Karpas-422 (cell line): Measurements from ENCODE around the gene NFIX. TPM values are rescaled to one million over a fixed set of nuclear protein-coding genes. Genes with fewer than 3 reads are reported as not detected.

Source experiments
- DNase-seq: peaks from one replicate; pipeline ENCODE4 v3.0.0-alpha.2; 2015
- H2AFZ ChIP-seq: fragments of 200-600 bp; sonication (generic); 2 replicates; pipeline ENCODE4 v1.6.1; 2014; ENCODE audit warnings: antibody characterized with exemption, low read length, mixed read lengths
- H3K27ac ChIP-seq: fragments of 200-600 bp; sonication (generic); 2 replicates; pipeline ENCODE4 v1.5.1; 2014; ENCODE audit warnings: mild to moderate bottlenecking, low read length, moderate library complexity
- H3K27me3 ChIP-seq: fragments of 200-600 bp; sonication (generic); 2 replicates; pipeline ENCODE4 v1.6.1; 2014; ENCODE audit warnings: low read length, mixed read lengths
- H3K36me3 ChIP-seq: fragments of 200-600 bp; sonication (generic); 2 replicates; pipeline ENCODE4 v1.6.1; 2014; ENCODE audit warnings: low read length, mixed read lengths; ENCODE audit not compliant: insufficient read depth
- H3K4me1 ChIP-seq: fragments of 200-600 bp; sonication (generic); 2 replicates; pipeline ENCODE4 v1.6.1; 2014; ENCODE audit warnings: mild to moderate bottlenecking, low read length, mixed read lengths
- H3K4me2 ChIP-seq: fragments of 200-600 bp; sonication (generic); 2 replicates; pipeline ENCODE4 v1.6.1; 2014; ENCODE audit warnings: low read length, low read depth, mild to moderate bottlenecking; ENCODE audit not compliant: poor library complexity, severe bottlenecking
- H3K4me3 ChIP-seq: fragments of 200-600 bp; sonication (generic); 2 replicates; pipeline ENCODE4 v1.5.1; 2014; ENCODE audit warnings: mild to moderate bottlenecking, antibody characterized with exemption, low read length, mixed read lengths
- H3K79me2 ChIP-seq: fragments of 200-600 bp; sonication (generic); 2 replicates; pipeline ENCODE4 v1.6.1; 2014; ENCODE audit warnings: mild to moderate bottlenecking, low read length, mixed read lengths
- H3K9ac ChIP-seq: fragments of 200-600 bp; sonication (generic); 2 replicates; pipeline ENCODE4 v1.6.0; 2014; ENCODE audit warnings: low read length
- H3K9me2 ChIP-seq: fragments of 200-600 bp; sonication (generic), shearing (Covaris generic); replicated peaks from 2 replicates; pipeline ENCODE4 v1.6.0; 2014; ENCODE audit warnings: mild to moderate bottlenecking, low read length, moderate library complexity; ENCODE audit not compliant: insufficient read depth
- H3K9me3 ChIP-seq: fragments of 300-700, 200-600 bp; sonication (generic); 2 replicates; pipeline ENCODE4 v1.6.1; 2014; ENCODE audit warnings: low read length, mixed read lengths
- H4K20me1 ChIP-seq: fragments of 200-600 bp; sonication (generic); 2 replicates; pipeline ENCODE4 v1.6.1; 2014; ENCODE audit warnings: mild to moderate bottlenecking, antibody characterized with exemption, low read length, low read depth; ENCODE audit not compliant: insufficient read depth
- total RNA-seq: library from RNA; depleted of rRNA; stranded (reverse); fragments of >200 nt; shearing (Covaris generic); gene quantifications from 2 replicates; pipeline ENCODE4 v1.2.3, GENCODE V29; 2014; ENCODE audit warnings: low replicate concordance

Gene NFIX
- total RNA-seq, 1 experiment from 2014 or later, result 0.04 TPM

DNA sequence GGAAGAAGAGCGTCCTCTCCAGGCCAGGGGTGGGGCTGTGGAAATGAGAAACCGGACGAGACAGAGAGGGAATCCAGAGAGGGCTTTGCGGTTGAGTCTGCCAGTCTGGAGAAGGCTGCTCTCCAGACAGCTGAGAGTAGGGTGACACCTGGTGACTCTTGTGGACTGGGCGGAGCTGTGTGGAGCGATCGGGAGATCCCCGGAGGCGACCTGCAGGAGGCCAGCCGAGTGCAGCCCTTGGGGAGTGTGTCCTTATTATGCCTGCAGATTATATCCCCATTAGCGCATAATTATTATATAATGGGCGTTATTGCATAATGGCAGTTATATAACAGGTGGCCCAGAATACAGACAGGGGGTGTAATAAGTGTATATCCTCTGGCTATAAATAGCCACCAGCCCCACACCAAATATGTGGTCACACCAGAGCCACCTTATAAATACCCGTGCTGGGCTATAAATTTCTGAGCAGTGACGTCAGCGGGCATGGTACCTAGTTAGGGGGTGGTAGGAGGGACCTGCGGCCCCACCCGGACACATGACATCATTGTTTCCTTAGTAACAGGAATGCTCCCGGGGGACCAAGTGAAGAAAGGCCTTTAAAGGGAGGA lies 41.2 kb downstream of the NFIX start:
- H3K79me2 ChIP-seq, result no peaks in the 10 kb centered on the region
- no peaks in the 10 kb centered on the region for H3K27me3 ChIP-seq
- no peak overlapping the region for H3K27ac ChIP-seq
- peak; percentile 44 for DNase-seq
- no peak overlapping the region for H3K9ac ChIP-seq
- H4K20me1 ChIP-seq, result no peaks in the 10 kb centered on the region
- H3K4me1 ChIP-seq, result peaks cover 6% of the 10 kb centered on the region
- H3K9me3 ChIP-seq, result no peaks in the 10 kb centered on the region
- H3K4me2 ChIP-seq, result no peak overlapping the region
- no peak overlapping the region for H2AFZ ChIP-seq
- H3K4me3 ChIP-seq, result no peak overlapping the region
- H3K36me3 ChIP-seq, result no peaks in the 10 kb centered on the region
- H3K9me2 ChIP-seq, result no peaks in the 10 kb centered on the region

DNA sequence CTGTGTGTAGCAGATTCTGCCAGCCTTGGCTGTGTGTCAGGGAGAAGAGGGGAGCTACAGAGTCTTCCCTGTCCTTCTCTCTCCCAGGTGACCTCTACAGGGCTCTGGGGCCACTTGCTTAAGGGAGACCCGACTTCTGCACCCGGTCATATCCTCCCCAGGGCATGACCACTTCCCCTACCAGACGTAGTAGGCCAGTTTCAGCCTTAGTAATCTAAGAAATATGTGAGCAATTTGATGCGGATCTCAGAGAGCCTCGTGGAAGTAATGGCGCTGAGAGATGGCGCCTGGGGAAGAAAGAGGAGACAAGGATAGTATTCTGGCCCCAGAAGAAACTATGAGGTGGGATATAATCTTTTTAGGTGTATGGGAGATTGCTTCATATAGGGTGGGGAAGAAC lies 41.9 kb downstream of the NFIX start:
- Histone ChIP-seq H3K9ac (no peak overlapping the region), H3K9me3 (no peaks in the 10 kb centered on the region), H3K79me2 (no peaks in the 10 kb centered on the region), H3K4me2 (no peak overlapping the region), H4K20me1 (no peaks in the 10 kb centered on the region), H3K9me2 (no peaks in the 10 kb centered on the region), H3K36me3 (no peaks in the 10 kb centered on the region), H3K4me3 (no peak overlapping the region), H2AFZ (no peak overlapping the region), H3K4me1 (peaks cover 6% of the 10 kb centered on the region), H3K27ac (no peak overlapping the region), H3K27me3 (no peaks in the 10 kb centered on the region)
- DNase-seq, result peak; percentile 49

DNA sequence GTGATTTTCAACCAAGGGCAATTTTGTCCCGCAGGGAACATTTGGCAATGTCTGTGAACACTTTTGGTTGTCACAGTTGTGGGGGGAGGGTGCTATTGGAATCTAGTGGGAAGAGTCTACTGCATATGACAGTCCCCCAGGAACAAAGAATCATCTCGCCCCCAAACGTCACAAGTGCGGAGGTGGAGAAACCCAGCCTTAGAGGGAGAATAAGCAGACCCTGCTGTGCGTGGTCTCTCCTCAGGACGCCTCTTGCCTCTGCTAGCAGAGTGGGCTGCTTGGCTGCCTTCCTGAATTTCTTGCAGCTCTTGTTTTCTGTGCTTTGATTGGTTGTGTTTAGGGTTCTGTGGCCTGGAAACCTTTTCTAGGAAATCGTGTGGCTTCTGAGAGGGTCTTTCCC lies 42.5 kb downstream of the NFIX start:
- Histone ChIP-seq H3K36me3 (no peaks in the 10 kb centered on the region), H3K9ac (no peak overlapping the region), H3K9me3 (no peaks in the 10 kb centered on the region), H3K9me2 (no peaks in the 10 kb centered on the region), H3K4me1 (peaks cover 6% of the 10 kb centered on the region), H3K79me2 (no peaks in the 10 kb centered on the region), H4K20me1 (no peaks in the 10 kb centered on the region), H3K27me3 (no peaks in the 10 kb centered on the region), H3K27ac (no peak overlapping the region), H3K4me2 (no peak overlapping the region), H2AFZ (no peak overlapping the region), H3K4me3 (no peak overlapping the region)
- DNase-seq, result no peak

GRCh38 chr19:13038306-13039210 lies 43.3 kb downstream of the NFIX start:
- Histone ChIP-seq H4K20me1 (no peaks in the 10 kb centered on the region), H3K27ac (no peak overlapping the region), H2AFZ (no peak overlapping the region), H3K9me2 (no peaks in the 10 kb centered on the region), H3K27me3 (no peaks in the 10 kb centered on the region), H3K79me2 (no peaks in the 10 kb centered on the region), H3K4me1 (peaks cover 6% of the 10 kb centered on the region), H3K4me2 (no peak overlapping the region), H3K9me3 (no peaks in the 10 kb centered on the region), H3K4me3 (no peak overlapping the region), H3K36me3 (no peaks in the 10 kb centered on the region), H3K9ac (no peak overlapping the region)
- DNase-seq, result no peak

- Histone ChIP-seq H2AFZ (no peak overlapping the region), H3K4me3 (no peak overlapping the region), H3K4me1 (peaks cover 6% of the 10 kb centered on the region), H3K36me3 (no peaks in the 10 kb centered on the region), H3K79me2 (no peaks in the 10 kb centered on the region), H3K9ac (no peak overlapping the region), H3K9me2 (no peaks in the 10 kb centered on the region), H3K4me2 (no peak overlapping the region), H3K27me3 (no peaks in the 10 kb centered on the region), H4K20me1 (no peaks in the 10 kb centered on the region), H3K9me3 (no peaks in the 10 kb centered on the region), H3K27ac (no peak overlapping the region)
- no peak for DNase-seq
Observed at GRCh38 chr19:13039211-13039789, 44.0 kb downstream of the NFIX start.

DNA sequence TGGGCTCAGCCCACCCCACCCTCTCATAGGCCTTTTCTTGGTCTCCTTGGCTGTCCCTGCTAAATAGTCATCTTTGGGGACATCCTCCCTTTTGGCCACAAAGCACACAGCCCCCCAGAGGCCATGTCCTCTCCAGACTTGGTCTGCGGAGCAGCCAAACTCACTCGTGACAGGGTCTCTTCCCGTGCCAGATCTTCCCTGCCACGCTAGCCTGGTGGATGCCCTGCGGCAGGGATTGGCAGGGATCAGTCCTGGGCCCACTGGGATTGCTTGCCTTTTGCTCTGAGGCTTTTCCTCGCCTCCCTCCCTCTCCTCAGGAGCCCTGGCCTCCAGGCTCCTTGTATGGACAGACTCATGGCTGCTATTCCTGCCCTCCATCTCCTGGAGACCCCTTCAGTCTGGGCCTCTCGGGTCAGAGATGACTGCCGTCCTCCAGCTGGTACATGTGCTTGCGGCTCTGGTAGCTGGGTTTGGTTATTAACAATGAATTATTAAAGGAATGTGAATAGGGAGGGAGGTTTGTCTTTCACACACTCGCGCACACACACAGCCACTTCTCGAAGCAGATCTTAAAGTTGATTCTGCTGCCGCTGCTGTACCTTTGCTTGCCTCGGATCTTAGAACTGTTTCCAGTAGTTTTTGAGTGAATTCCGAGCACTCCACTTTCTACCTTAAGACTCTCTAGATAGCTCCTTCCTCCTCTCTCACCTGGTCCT lies 45.1 kb downstream of the NFIX start:
- H3K79me2 ChIP-seq, result no peaks in the 10 kb centered on the region
- no peaks in the 10 kb centered on the region for H3K9me3 ChIP-seq
- H3K4me2 ChIP-seq, result no peak overlapping the region
- no peaks in the 10 kb centered on the region for H4K20me1 ChIP-seq
- peaks cover 6% of the 10 kb centered on the region for H3K4me1 ChIP-seq
- no peaks in the 10 kb centered on the region for H3K9me2 ChIP-seq
- H3K27me3 ChIP-seq, result no peaks in the 10 kb centered on the region
- H3K4me3 ChIP-seq, result no peak overlapping the region
- no peaks in the 10 kb centered on the region for H3K36me3 ChIP-seq
- no peak overlapping the region for H2AFZ ChIP-seq
- H3K27ac ChIP-seq, result no peak overlapping the region
- H3K9ac ChIP-seq, result no peak overlapping the region
- DNase-seq, result no peak

GRCh38 chr19:13040948-13041292 lies 45.6 kb downstream of the NFIX start:
- no peak overlapping the region for H3K9ac ChIP-seq
- no peak overlapping the region for H2AFZ ChIP-seq
- no peak overlapping the region for H3K4me2 ChIP-seq
- no peaks in the 10 kb centered on the region for H3K27me3 ChIP-seq
- H3K9me2 ChIP-seq, result no peaks in the 10 kb centered on the region
- no peak overlapping the region for H3K4me3 ChIP-seq
- DNase-seq, result no peak
- no peaks in the 10 kb centered on the region for H3K36me3 ChIP-seq
- H3K9me3 ChIP-seq, result no peaks in the 10 kb centered on the region
- peaks cover 6% of the 10 kb centered on the region for H3K4me1 ChIP-seq
- H3K27ac ChIP-seq, result no peak overlapping the region
- no peaks in the 10 kb centered on the region for H4K20me1 ChIP-seq
- H3K79me2 ChIP-seq, result no peaks in the 10 kb centered on the region
